Measurements from ENCODE around the gene PROK1. TPM values are rescaled to one million over a fixed set of nuclear protein-coding genes. Genes with fewer than 3 reads are reported as not detected.

Gene PROK1
- polyA plus RNA-seq, 1 donor: 0.13 TPM

DNA sequence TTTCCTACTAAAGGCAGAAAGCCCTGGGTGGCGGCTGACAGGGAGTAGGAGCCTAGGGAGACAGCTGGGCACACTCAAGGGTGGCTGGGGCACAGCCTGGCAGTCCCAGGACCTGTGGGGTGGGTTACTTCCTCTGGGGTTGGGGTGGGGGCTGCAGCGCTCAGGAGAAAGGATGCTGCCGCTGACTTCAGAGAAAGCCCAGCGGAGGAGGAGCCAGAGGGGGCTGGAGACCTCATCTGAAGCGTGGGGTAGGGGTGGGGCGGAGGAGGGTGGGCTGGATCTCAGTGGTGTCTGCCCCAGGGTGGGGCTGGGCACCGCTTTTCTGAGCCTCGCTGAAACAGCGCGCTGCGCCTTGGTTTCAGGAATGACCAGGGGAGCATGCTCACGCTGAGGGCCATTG is 37.2 kb downstream of the PROK1 start:
- DNase-seq: no peak
- no peaks in the 10 kb centered on the region for H3K9me3 ChIP-seq (ENCODE audit: control insufficient read depth, low read depth, low read length)
- H3K4me3 ChIP-seq (ENCODE audit: low read length): no peak overlapping the region
- H3K4me1 ChIP-seq (ENCODE audit: control insufficient read depth, insufficient read depth, low read length): no peaks in the 10 kb centered on the region
- H3K27ac ChIP-seq (ENCODE audit: low read length): no peak overlapping the region
- peaks cover 3% of the 10 kb centered on the region for H3K27me3 ChIP-seq (ENCODE audit: control insufficient read depth, insufficient read depth, low read length)
- no peaks in the 10 kb centered on the region for H3K36me3 ChIP-seq (ENCODE audit: control insufficient read depth, insufficient read depth, low read length)
- WGBS (ENCODE audit: insufficient coverage, low lambda C conversion rate): no CpG with 5 or more reads among the region's 12 CpGs

- WGBS (ENCODE audit: insufficient coverage, low lambda C conversion rate): no CpG with 5 or more reads among the region's 3 CpGs
Measured at GRCh38 chr1:110488867-110489266, 37.9 kb downstream of the PROK1 start.

GRCh38 chr1:110489406-110489805 is 38.5 kb downstream of the PROK1 start:
- Histone ChIP-seq H3K9me3 (ENCODE audit: control insufficient read depth, low read depth, low read length) (no peaks in the 10 kb centered on the region), H3K27ac (ENCODE audit: low read length) (no peak overlapping the region), H3K4me3 (ENCODE audit: low read length) (no peak overlapping the region), H3K27me3 (ENCODE audit: control insufficient read depth, insufficient read depth, low read length) (no peaks in the 10 kb centered on the region), H3K4me1 (ENCODE audit: control insufficient read depth, insufficient read depth, low read length) (no peaks in the 10 kb centered on the region), H3K36me3 (ENCODE audit: control insufficient read depth, insufficient read depth, low read length) (no peaks in the 10 kb centered on the region)
- WGBS (ENCODE audit: insufficient coverage, low lambda C conversion rate): no CpG with 5 or more reads among the region's 15 CpGs
- no peak for DNase-seq

More at GRCh38 chr1:110488867-110489266, 37.9 kb downstream of the PROK1 start:
- H3K36me3 ChIP-seq (ENCODE audit: control insufficient read depth, insufficient read depth, low read length): no peaks in the 10 kb centered on the region
- H3K9me3 ChIP-seq (ENCODE audit: control insufficient read depth, low read depth, low read length): no peaks in the 10 kb centered on the region
- peaks cover 2% of the 10 kb centered on the region for H3K27me3 ChIP-seq (ENCODE audit: control insufficient read depth, insufficient read depth, low read length)
- H3K4me3 ChIP-seq (ENCODE audit: low read length): no peak overlapping the region
- H3K27ac ChIP-seq (ENCODE audit: low read length): no peak overlapping the region
- no peak for DNase-seq
- H3K4me1 ChIP-seq (ENCODE audit: control insufficient read depth, insufficient read depth, low read length): no peaks in the 10 kb centered on the region

GRCh38 chr1:110489973-110490542 is 39.1 kb downstream of the PROK1 start:
- Histone ChIP-seq H3K27ac (ENCODE audit: low read length) (no peak overlapping the region), H3K36me3 (ENCODE audit: control insufficient read depth, insufficient read depth, low read length) (no peaks in the 10 kb centered on the region), H3K4me1 (ENCODE audit: control insufficient read depth, insufficient read depth, low read length) (no peaks in the 10 kb centered on the region), H3K9me3 (ENCODE audit: control insufficient read depth, low read depth, low read length) (no peaks in the 10 kb centered on the region), H3K4me3 (ENCODE audit: low read length) (no peak overlapping the region), H3K27me3 (ENCODE audit: control insufficient read depth, insufficient read depth, low read length) (no peaks in the 10 kb centered on the region)
- no CpG with 5 or more reads among the region's 14 CpGs for WGBS (ENCODE audit: insufficient coverage, low lambda C conversion rate)
- DNase-seq: no peak

DNA sequence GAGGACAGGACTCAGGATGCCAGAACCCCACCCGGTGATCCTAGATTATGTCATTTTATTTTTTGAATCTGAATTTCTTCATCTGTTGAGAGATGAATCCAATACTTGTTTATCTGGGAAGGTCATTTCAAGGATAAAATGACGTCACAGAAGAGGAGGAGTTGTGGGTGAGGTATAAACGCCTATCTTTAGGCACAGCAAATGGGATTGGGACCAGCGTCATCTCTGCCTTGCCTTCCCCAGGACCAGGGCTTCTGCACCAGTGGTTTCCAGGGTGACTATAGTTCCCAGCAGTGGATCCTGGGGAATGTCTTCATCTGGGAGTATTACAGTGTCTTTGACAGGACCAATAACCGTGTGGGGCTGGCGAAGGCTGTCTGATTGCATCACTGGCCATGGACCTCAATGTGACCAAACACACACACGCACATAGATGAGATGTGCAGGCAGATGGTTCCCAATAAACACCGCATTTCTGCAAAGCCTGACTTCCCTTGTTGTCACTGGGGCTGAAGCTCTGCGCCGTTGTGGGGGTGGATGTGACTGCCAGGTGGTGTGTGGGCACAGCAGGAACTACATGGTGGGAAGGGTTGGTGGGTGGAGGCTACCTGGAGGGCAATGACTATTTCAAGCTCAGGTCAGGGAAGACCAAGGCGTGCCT is 40.0 kb downstream of the PROK1 start:
- 100% methylated on average over 1 of the region's 11 CpGs for WGBS (ENCODE audit: insufficient coverage, low lambda C conversion rate)
- H3K27me3 ChIP-seq (ENCODE audit: control insufficient read depth, insufficient read depth, low read length): no peaks in the 10 kb centered on the region
- no peak overlapping the region for H3K4me3 ChIP-seq (ENCODE audit: low read length)
- no peaks in the 10 kb centered on the region for H3K9me3 ChIP-seq (ENCODE audit: control insufficient read depth, low read depth, low read length)
- H3K27ac ChIP-seq (ENCODE audit: low read length): no peak overlapping the region
- H3K4me1 ChIP-seq (ENCODE audit: control insufficient read depth, insufficient read depth, low read length): no peaks in the 10 kb centered on the region
- DNase-seq: no peak
- H3K36me3 ChIP-seq (ENCODE audit: control insufficient read depth, insufficient read depth, low read length): no peaks in the 10 kb centered on the region

GRCh38 chr1:110492573-110492972 is 41.6 kb downstream of the PROK1 start:
- no peak overlapping the region for H3K27ac ChIP-seq (ENCODE audit: low read length)
- no peaks in the 10 kb centered on the region for H3K27me3 ChIP-seq (ENCODE audit: control insufficient read depth, insufficient read depth, low read length)
- no peaks in the 10 kb centered on the region for H3K9me3 ChIP-seq (ENCODE audit: control insufficient read depth, low read depth, low read length)
- H3K36me3 ChIP-seq (ENCODE audit: control insufficient read depth, insufficient read depth, low read length): no peaks in the 10 kb centered on the region
- no peak for DNase-seq
- no peak overlapping the region for H3K4me3 ChIP-seq (ENCODE audit: low read length)
- WGBS (ENCODE audit: insufficient coverage, low lambda C conversion rate): no CpG with 5 or more reads among the region's 7 CpGs
- no peaks in the 10 kb centered on the region for H3K4me1 ChIP-seq (ENCODE audit: control insufficient read depth, insufficient read depth, low read length)

- no peaks in the 10 kb centered on the region for H3K27me3 ChIP-seq (ENCODE audit: control insufficient read depth, insufficient read depth, low read length)
- no peak overlapping the region for H3K4me3 ChIP-seq (ENCODE audit: low read length)
- no peaks in the 10 kb centered on the region for H3K36me3 ChIP-seq (ENCODE audit: control insufficient read depth, insufficient read depth, low read length)
- no peak overlapping the region for H3K27ac ChIP-seq (ENCODE audit: low read length)
- no peaks in the 10 kb centered on the region for H3K9me3 ChIP-seq (ENCODE audit: control insufficient read depth, low read depth, low read length)
- WGBS (ENCODE audit: insufficient coverage, low lambda C conversion rate): no CpG with 5 or more reads among the region's 5 CpGs
- no peaks in the 10 kb centered on the region for H3K4me1 ChIP-seq (ENCODE audit: control insufficient read depth, insufficient read depth, low read length)
- no peak for DNase-seq
Measured at GRCh38 chr1:110493059-110493699, 42.2 kb downstream of the PROK1 start.

DNA sequence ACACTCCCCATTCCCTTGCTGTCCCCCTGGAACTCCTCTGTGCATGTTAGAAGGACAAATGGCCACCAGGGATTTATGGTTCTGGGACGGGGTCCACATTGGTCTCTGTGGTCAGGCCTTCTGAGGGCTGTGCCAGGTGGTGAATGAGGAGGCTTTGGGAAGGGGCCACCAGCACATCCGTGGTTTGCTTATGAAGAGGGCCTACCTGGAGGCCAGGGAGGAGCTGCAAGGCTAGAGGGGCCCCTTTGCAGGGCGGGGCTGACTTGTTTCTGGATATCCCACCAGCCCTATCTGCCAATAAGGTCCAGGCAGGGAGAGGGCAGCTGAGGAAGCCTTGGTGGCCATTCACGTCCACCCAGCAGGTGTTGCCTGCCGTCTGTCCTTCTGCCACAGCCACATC is 43.1 kb downstream of the PROK1 start:
- no peaks in the 10 kb centered on the region for H3K27me3 ChIP-seq (ENCODE audit: control insufficient read depth, insufficient read depth, low read length)
- no peak overlapping the region for H3K27ac ChIP-seq (ENCODE audit: low read length)
- H3K9me3 ChIP-seq (ENCODE audit: control insufficient read depth, low read depth, low read length): no peaks in the 10 kb centered on the region
- WGBS (ENCODE audit: insufficient coverage, low lambda C conversion rate): 80% methylated on average over 1 of the region's 5 CpGs
- H3K4me1 ChIP-seq (ENCODE audit: control insufficient read depth, insufficient read depth, low read length): no peaks in the 10 kb centered on the region
- no peak overlapping the region for H3K4me3 ChIP-seq (ENCODE audit: low read length)
- DNase-seq: no peak
- no peaks in the 10 kb centered on the region for H3K36me3 ChIP-seq (ENCODE audit: control insufficient read depth, insufficient read depth, low read length)

DNA sequence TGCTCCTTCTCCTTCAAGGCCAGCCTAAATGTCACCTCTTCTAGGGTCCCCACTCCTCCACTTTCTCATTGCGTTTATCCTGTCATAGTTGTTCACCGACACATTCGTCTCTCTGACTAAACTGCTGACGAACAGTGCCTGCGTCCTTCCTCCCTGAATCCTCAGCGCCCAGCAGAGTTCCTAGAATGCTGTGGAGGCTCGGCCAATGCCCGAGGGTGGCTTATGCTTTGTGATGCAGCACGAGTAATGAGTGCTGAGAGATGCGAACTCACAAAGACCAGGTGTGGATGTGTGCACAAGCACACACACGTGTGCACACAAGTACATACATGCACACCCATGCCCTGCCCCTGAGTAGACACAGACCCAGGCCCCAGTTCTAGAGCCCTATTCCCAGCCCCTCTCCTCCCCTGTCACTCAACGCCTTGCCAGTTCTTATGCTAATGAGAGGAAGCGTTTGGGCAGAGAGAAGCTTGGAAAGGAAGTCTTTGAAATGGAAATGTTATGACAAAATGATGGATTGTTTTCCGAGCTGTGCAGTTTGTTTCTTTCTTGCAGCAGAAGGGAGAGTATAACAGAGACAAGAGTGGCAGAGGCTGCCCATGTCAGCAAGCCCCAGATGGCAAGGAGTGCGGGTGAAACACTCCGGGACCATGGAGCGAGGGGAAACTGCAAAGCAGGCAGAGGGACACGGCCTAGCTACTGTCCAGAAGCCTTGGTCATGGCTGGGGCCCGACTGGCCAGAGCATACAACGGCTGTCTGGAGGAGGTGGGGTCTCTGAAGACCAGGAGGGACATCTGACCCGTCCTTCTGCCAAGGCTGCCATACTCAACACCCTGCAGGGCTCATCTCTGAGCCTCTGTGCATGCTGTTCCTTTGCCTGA is 43.8 kb downstream of the PROK1 start:
- Histone ChIP-seq H3K27ac (ENCODE audit: low read length) (no peak overlapping the region), H3K4me1 (ENCODE audit: control insufficient read depth, insufficient read depth, low read length) (no peaks in the 10 kb centered on the region), H3K4me3 (ENCODE audit: low read length) (no peak overlapping the region), H3K27me3 (ENCODE audit: control insufficient read depth, insufficient read depth, low read length) (no peaks in the 10 kb centered on the region), H3K36me3 (ENCODE audit: control insufficient read depth, insufficient read depth, low read length) (no peaks in the 10 kb centered on the region), H3K9me3 (ENCODE audit: control insufficient read depth, low read depth, low read length) (no peaks in the 10 kb centered on the region)
- DNase-seq: no peak
- 100% methylated on average over 2 of the region's 21 CpGs for WGBS (ENCODE audit: insufficient coverage, low lambda C conversion rate)

DNA sequence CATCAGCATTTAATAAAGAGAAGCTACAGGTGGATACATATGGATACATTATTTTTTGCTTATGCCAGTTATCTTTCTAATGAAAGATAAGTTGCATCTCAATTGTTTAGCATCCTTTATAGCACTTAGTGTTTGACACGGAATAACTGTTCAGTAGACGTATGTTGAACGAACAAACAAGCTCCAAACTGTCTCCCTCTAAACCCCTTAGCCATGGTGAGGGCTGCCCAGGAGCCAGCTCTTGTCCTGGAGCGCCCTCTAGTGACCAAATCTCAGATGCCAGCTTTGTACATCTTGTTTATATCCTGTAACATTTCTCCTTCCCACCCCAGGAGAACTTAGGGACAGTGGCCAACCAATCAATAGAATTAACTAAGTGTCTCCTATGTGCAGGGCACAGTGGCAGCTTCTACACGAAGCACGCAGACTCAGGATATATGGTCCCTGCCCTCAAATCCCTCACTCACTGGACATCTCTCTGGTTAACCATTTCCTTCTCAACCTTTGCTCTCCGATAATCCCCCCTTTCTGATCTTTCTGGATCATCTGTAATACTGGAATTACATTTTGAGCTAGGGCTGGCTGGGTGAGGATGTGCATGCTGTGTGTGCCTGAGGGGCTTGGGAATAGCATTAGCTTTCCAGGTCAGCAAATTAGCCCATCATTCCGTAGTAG is 45.1 kb downstream of the PROK1 start:
- H3K9me3 ChIP-seq (ENCODE audit: control insufficient read depth, low read depth, low read length): no peaks in the 10 kb centered on the region
- H3K36me3 ChIP-seq (ENCODE audit: control insufficient read depth, insufficient read depth, low read length): no peaks in the 10 kb centered on the region
- H3K4me3 ChIP-seq (ENCODE audit: low read length): no peak overlapping the region
- no peaks in the 10 kb centered on the region for H3K4me1 ChIP-seq (ENCODE audit: control insufficient read depth, insufficient read depth, low read length)
- DNase-seq: peak; percentile 48 to 54
- no peaks in the 10 kb centered on the region for H3K27me3 ChIP-seq (ENCODE audit: control insufficient read depth, insufficient read depth, low read length)
- WGBS (ENCODE audit: insufficient coverage, low lambda C conversion rate): no CpG with 5 or more reads among the region's 8 CpGs
- no peak overlapping the region for H3K27ac ChIP-seq (ENCODE audit: low read length)
